Stimulated activated CD8-positive, alpha-beta memory T cell treated with anti-CD3 and anti-CD28 coated beads, Interleukin-15, amount 100 ng/mL, for 48 hours (primary cell): ENCODE results near the gene ADAMTSL2.

Source experiments
- DNase-seq, 2 donors: peaks; one replicate each; pipeline ENCODE4 v3.0.0-alpha.2; 2020; ENCODE audit warnings: low read depth in 2 of 2

ADAMTSL2 gene

GRCh38 chr9:133606708-133607025 lies 72.2 kb downstream of the ADAMTSL2 start:
- DNase-seq = no peak

DNA sequence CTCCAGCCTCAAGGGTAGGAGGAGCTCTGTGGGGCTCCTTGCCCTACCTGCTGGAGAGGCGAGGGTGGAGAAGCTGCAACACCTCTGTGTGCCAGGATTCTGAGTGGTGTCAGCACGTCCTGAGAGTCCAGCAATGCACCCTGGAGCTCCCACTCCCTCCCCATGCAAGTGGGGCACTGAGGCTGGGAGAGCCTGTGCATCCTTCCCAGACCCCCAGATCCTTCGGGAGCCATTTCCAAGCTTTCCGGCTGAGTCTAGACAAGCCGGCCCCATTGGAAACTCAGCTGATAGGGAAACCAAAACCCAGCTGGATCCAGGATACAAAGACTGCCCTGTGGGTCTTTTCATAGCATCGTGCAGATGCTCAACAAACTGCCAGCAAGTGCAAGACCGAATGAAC lies 72.9 kb downstream of the ADAMTSL2 start:
- no peak for DNase-seq

GRCh38 chr9:133607976-133608375 lies 73.5 kb downstream of the ADAMTSL2 start:
- no peak for DNase-seq

DNA sequence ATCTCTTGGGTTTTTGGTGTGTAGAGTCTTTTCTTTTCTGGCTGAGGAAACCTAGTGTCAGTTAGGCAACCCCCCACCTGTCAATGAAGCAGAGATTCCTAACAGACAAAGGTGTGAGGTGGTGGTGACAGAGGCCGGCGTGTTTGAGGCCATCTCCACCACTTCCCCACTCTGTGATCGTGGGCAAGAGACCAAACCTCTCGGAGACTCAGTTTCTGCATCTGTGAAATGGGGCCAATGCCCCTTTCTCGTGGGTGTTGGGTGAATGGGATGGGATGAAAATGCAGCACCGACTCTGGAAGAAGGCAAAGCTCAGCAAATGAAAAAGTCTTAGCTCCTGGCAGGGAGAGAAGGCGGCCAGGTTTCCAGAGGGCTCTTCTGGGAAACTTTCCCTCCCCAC lies 73.9 kb downstream of the ADAMTSL2 start:
- no peak for DNase-seq

- DNase-seq = no peak
These were observed 74.4 kb downstream of the ADAMTSL2 start for GRCh38 chr9:133608889-133609288.

DNA sequence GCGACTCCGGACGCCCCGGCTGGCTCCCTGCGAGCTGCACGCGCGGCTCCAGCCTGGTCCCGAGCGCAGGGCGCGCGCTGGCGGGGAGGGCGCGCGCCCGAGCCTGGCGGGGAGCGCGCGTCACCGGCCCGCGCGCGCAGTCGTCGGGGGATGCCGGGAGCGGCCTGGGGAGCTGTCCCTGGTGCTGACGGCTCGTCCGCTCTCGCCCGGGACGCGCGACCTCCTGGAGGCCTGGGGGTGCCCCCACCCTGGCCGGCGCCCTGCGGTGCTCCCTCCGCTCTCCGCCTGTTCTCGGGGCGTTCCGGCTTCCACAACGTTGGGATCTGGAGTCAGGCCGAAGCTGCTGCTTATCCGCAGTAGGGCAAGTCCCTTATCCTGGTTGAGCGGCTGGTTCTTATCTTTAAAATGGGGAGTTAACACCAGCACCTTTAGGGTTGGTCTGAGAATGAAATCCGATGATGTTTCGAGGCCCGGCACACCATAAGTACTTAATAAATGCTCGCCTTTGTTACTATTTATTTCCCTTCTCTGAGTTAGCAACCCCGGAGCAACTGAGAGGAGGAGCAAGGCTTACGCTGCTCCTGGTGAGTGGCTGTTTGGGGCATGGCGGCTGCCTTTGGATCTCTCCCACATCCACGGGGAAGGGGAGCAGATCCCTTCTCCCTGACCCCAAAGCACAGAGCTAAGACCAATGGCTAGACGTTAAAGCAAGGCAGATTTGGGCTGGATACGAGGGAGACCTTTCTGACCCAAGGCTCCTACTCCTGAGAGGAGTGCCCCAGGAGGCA lies 75.0 kb downstream of the ADAMTSL2 start, which contains the start of gene FAM163B:
Gene FAM163B, minus strand, starts transcription at position 79 of the 788 bp plus-strand sequence. CDS start 29,166 bp downstream, outside the sequence.
- DNase-seq = peak in 1 of 2 donors; percentile 4

- DNase-seq = no peak
These were observed 76.3 kb downstream of the ADAMTSL2 start for GRCh38 chr9:133610845-133611244.

GRCh38 chr9:133612051-133612450 lies 77.5 kb downstream of the ADAMTSL2 start:
- no peak for DNase-seq

DNA sequence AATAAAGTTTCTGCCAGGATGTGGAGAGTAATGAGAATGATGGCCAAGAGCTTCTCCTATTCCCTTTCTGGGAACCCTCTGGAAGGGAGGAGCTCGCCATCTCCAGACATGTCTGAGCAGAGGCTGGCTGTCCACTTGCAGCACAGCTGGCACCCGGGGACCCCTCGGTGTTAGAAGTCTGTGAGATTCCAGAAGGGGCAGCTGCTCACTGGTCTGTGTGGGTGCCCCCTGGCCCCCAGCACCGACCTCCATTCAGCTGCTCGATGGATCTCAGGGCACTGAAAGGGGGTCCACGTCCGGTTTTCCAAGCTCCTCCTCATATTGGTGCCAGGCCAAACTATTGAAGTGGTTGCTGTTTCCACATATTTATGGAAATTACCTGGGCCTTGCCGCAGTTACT lies 78.3 kb downstream of the ADAMTSL2 start:
- DNase-seq = no peak

- no peak for DNase-seq
These were observed 78.9 kb downstream of the ADAMTSL2 start for GRCh38 chr9:133613432-133613831.

- no peak for DNase-seq
These were observed 79.6 kb downstream of the ADAMTSL2 start for GRCh38 chr9:133614056-133614455.

GRCh38 chr9:133614678-133615077 lies 80.2 kb downstream of the ADAMTSL2 start:
- no peak for DNase-seq

DNA sequence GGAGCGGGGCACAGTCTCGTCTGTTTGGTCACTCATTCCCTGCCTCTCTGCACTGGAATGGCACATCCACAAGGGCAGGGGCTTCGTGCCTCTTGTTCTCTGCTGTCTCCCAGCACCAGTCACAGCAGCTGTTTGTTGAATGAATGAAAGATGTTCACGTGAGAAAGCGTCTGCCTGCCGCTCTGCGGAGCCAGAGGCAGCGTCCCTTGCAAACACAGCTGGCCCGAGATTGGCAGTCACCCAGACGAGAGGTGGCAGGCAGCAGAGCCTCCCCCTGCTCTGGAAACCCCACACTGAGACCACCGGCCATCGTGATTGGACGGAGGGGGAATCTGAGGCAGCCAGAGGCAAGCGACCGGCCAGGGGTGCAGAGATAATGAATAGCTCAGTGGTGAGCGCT lies 80.7 kb downstream of the ADAMTSL2 start:
- no peak for DNase-seq

DNA sequence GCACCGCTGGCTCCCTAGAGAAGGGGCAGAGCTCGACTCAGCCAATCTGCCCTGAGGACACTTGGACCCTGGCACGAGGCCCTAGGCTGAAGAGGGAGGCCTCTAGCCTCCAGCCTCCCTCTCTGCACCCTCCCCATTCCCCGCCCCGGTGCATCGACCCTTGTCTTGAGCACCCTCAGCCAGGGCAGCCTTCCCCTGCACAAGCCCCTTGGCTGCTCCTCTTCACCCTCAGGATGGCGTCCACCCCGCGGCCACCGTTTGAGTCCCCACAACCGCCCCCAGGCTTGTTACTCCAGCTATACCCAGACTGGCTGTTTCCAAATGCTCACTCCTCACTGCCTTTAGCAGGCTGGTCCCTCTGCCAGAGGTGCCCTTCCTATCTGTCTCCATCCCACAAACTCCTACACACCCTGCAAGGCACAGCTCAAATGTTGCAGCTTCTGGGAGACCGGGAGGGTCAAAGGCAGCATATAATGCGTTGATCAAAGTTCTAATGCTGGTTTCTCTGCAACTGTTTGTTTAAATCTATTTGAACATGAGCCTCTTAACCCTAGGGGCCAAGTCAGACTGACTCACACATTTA lies 81.2 kb downstream of the ADAMTSL2 start:
- DNase-seq = no peak

GRCh38 chr9:133616643-133617405 lies 82.3 kb downstream of the ADAMTSL2 start:
- DNase-seq = no peak

DNA sequence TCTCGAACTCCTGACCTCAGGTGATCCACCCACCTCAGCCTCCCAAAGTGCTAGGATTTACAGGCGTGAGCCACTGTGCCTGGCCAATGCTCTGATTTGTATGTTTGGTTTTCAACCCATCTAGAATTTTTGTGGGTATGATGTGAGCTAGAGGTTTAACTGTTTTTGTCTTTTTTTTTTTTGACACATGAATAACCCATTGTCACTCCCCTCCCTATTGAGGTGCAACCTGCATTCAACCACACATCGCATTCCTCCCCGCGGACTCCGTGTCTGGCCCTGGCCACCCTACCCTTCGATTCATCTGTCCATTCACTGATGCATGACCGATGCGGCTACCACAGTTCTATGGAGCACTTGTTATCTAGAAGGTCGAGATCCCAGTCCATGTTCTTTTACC lies 84.2 kb downstream of the ADAMTSL2 start:
- no peak for DNase-seq

DNA sequence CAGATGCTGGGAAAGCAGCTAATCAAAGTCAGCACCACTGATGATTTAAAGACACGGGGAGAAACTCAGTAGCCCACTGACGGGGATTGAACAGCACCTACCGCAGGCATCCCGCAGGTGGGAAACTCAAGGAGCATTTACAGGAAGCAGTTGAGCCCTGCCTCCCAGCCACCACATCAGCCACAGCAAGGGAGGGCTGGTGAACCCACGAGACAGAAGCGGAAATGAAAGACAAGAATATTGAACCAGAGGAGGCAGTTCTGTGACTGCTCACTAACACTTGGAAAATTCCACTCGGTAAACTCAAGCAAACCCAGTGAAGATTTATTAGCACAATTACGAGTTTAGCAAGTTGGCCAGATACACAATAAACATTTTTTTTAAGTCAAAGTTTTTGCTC lies 85.3 kb downstream of the ADAMTSL2 start:
- DNase-seq = peak; percentile 19 to 34

GRCh38 chr9:133621725-133622267 lies 87.3 kb downstream of the ADAMTSL2 start:
- DNase-seq = no peak

- no peak for DNase-seq
These were observed 88.1 kb downstream of the ADAMTSL2 start for GRCh38 chr9:133622555-133622954.
